ENCODE data around the gene OTUD7B. TPM values are rescaled to one million over a fixed set of nuclear protein-coding genes. Genes with fewer than 3 reads are reported as not detected.

Gene OTUD7B
- total RNA-seq = 31.3 TPM

GRCh38 chr1:150010393-150011115, at the start of gene OTUD7B:
Gene OTUD7B, minus strand, starts transcription at chr1:150010726. Its CDS starts 33,216 bp downstream, at chr1:149977510.

DNA sequence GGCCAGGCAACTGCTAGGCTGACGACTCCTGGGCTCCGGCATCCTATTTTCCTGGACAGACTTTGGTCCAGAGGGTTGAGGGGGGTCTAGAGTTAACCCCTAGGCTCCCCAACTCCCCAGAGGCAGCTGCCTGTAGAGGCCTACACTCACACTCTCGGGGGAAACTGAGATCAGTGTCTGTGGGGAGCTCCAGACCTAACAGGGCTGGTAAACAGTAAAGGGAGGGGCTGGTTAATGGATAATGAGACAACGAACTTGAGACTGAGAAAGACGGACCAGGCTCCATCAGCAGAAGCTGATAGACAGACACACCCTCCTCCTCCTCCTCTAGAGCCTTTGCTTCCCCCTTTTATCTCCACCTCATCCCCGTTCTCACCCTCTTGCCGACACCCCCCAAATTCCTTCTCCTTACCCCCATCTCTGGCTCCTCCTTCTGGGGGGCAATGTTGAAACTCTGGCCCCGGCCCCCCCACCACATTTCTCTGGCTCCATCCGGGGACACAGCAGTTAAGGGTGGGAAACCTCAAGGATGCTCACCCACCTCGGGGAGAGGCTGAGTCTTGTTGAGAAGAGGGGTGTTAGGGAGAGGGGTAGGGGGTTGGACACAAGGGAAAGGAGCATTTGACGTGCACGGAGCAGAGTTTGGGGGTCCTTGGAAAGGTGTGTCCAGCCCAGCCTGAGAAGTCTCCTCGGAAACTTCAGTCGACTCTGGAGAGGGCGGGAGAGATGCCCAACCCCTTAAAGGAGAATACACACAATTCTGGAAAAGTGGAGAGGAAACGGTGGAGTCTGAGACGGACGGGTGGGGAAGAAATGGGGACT, 74.1 kb downstream of the OTUD7B start, which contains the start of gene MTMR11:
Gene MTMR11 (minus strand): TSS at position 710 of the 822 bp plus-strand sequence. CDS start 232 bp downstream, at position 478.

GRCh38 chr1:149927563-149928400, 82.7 kb downstream of the OTUD7B start, which contains the start of gene SF3B4:
Gene SF3B4, minus strand, starts transcription at chr1:149927803. Its CDS starts 44 bp downstream, at chr1:149927759.

DNA sequence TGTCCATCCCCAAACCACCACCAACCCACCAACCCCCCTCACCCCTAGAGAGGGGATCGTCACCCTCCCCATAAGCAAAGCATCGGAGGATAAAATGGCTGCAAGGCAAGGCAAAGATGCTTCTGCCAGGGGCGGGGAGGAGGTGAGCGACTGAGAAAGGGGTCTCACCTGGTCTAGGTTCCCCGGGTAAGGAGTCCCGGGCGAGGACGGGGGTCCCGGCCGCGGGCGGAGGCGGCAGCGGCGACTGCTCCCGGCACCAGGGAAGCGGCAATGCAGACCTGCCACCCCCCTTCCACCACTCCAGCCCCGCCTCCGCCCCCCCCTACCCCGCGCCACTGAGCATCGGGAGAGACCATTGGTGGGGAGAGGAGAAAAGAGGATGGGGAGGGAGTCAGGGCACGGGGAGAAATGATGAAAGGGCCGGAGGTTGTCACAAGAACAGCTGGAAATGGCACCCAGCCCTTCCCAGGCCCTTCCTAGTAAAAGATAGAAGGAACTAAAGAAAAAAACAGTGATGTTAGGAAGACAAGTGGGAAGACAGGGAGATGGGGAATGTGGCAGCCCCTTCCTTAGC, 92.9 kb downstream of the OTUD7B start, which contains the start of gene SV2A:
Gene SV2A (minus strand): TSS at position 274 of the 574 bp plus-strand sequence. CDS start 4,004 bp downstream, outside the sequence.

GRCh38 chr1:149899460-149900284, 110.9 kb downstream of the OTUD7B start, which contains the start of gene BOLA1:
Gene BOLA1, plus strand, starts transcription at chr1:149899568. Its CDS starts 492 bp downstream, at chr1:149900060.

Other genes starting within 250 kb of the OTUD7B start
- 3.4 TPM for gene FCGR1A, start 228.0 kb downstream of the OTUD7B start, total RNA-seq
- 18.4 TPM for gene BOLA1, start 111.2 kb downstream of the OTUD7B start, total RNA-seq
- 38.3 TPM for gene SV2A, start 92.9 kb downstream of the OTUD7B start, total RNA-seq
- gene SF3B4, start 82.9 kb downstream of the OTUD7B start, total RNA-seq = 13.3 TPM
- gene MTMR11, start 73.8 kb downstream of the OTUD7B start, total RNA-seq = 17.9 TPM
- 83.2 TPM for gene VPS45, start 57.0 kb upstream of the OTUD7B start, total RNA-seq
- 35.0 TPM for gene PLEKHO1, start 139.2 kb upstream of the OTUD7B start, total RNA-seq
- gene ANP32E, start 225.4 kb upstream of the OTUD7B start, total RNA-seq = 45.7 TPM
- gene CA14, start 247.0 kb upstream of the OTUD7B start, total RNA-seq = 49.1 TPM

All from camera-type eye (tissue), 1 donor.